Measurements from ENCODE around the gene PIGU.

Gene PIGU

GRCh38 chr20:34638532-34638931 lies 38.4 kb downstream of the PIGU start:
- TF ChIP-seq CTCF (IDR thresholded peaks at IDR 0.05): no peak
- Mint-ChIP-seq H3K4me1 (peaks cover 11% of the 10 kb centered on the region), H3K4me3 (no peak overlapping the region), H3K36me3 (ENCODE audit: low read depth) (peaks cover 48% of the 10 kb centered on the region), H3K9me3 (no peaks in the 10 kb centered on the region), H3K27ac (no peak overlapping the region), H3K27me3 (ENCODE audit: low read depth, poor library complexity) (peaks cover 3% of the 10 kb centered on the region)
- DNase-seq: no peak

GRCh38 chr20:34638039-34638292 lies 38.9 kb downstream of the PIGU start:
- TF ChIP-seq CTCF (IDR thresholded peaks at IDR 0.05): no peak
- DNase-seq: no peak
- Mint-ChIP-seq H3K27ac (no peak overlapping the region), H3K36me3 (ENCODE audit: low read depth) (peaks cover 53% of the 10 kb centered on the region), H3K9me3 (no peaks in the 10 kb centered on the region), H3K4me1 (peaks cover 11% of the 10 kb centered on the region), H3K27me3 (ENCODE audit: low read depth, poor library complexity) (peaks cover 3% of the 10 kb centered on the region), H3K4me3 (no peak overlapping the region)

- H3K4me1 Mint-ChIP-seq: peaks cover 11% of the 10 kb centered on the region
- H3K9me3 Mint-ChIP-seq: no peaks in the 10 kb centered on the region
- DNase-seq: no peak
- H3K4me3 Mint-ChIP-seq: no peak overlapping the region
- no peak for TF ChIP-seq CTCF (IDR thresholded peaks at IDR 0.05)
- no peak overlapping the region for H3K27ac Mint-ChIP-seq
- peaks cover 3% of the 10 kb centered on the region for H3K27me3 Mint-ChIP-seq (ENCODE audit: low read depth, poor library complexity)
- peaks cover 59% of the 10 kb centered on the region for H3K36me3 Mint-ChIP-seq (ENCODE audit: low read depth)
Measured at GRCh38 chr20:34637245-34638038, 39.5 kb downstream of the PIGU start.

GRCh38 chr20:34636648-34637047 lies 40.2 kb downstream of the PIGU start:
- Mint-ChIP-seq H3K27me3 (ENCODE audit: low read depth, poor library complexity) (peaks cover 3% of the 10 kb centered on the region), H3K27ac (no peak overlapping the region), H3K4me1 (peaks cover 11% of the 10 kb centered on the region), H3K9me3 (no peaks in the 10 kb centered on the region), H3K36me3 (ENCODE audit: low read depth) (peaks cover 60% of the 10 kb centered on the region), H3K4me3 (no peak overlapping the region)
- DNase-seq: no peak
- TF ChIP-seq CTCF (IDR thresholded peaks at IDR 0.05): no peak

GRCh38 chr20:34634392-34634791 lies 42.5 kb downstream of the PIGU start:
- TF ChIP-seq CTCF (IDR thresholded peaks at IDR 0.05): no peak
- Mint-ChIP-seq H3K27ac (no peak overlapping the region), H3K4me3 (no peak overlapping the region), H3K4me1 (no peaks in the 10 kb centered on the region), H3K36me3 (ENCODE audit: low read depth) (peaks cover 75% of the 10 kb centered on the region), H3K9me3 (no peaks in the 10 kb centered on the region), H3K27me3 (ENCODE audit: low read depth, poor library complexity) (peaks cover 3% of the 10 kb centered on the region)
- DNase-seq: no peak

GRCh38 chr20:34632870-34633452 lies 43.9 kb downstream of the PIGU start:
- Mint-ChIP-seq H3K27ac (no peak overlapping the region), H3K36me3 (ENCODE audit: low read depth) (peaks cover 67% of the 10 kb centered on the region), H3K4me3 (no peak overlapping the region), H3K27me3 (ENCODE audit: low read depth, poor library complexity) (peaks cover 3% of the 10 kb centered on the region), H3K4me1 (peaks cover under 1% of the 10 kb centered on the region), H3K9me3 (no peaks in the 10 kb centered on the region)
- DNase-seq: no peak
- TF ChIP-seq CTCF (IDR thresholded peaks at IDR 0.05): no peak
